ENCODE measurements around the gene FOLR2.

The FOLR2 gene

GRCh38 chr11:72208281-72208680 is 8.3 kb upstream of the FOLR2 start:
- no peaks in the 10 kb centered on the region for H3K36me3 ChIP-seq (ENCODE audit: insufficient read depth, low read length)
- peaks cover 19% of the 10 kb centered on the region for H3K27me3 ChIP-seq (ENCODE audit: insufficient read depth, low read length)
- no peak overlapping the region for H3K4me3 ChIP-seq (ENCODE audit: low read depth, low read length)
- H3K4me1 ChIP-seq (ENCODE audit: control insufficient read depth, insufficient read depth, low read length, unreplicated experiment): peaks cover 10% of the 10 kb centered on the region
- no peak overlapping the region for H3K27ac ChIP-seq (ENCODE audit: low read depth, low read length)
- no peaks in the 10 kb centered on the region for H3K79me2 ChIP-seq (ENCODE audit: control insufficient read depth, insufficient read depth, low read length, unreplicated experiment)
- H2AFZ ChIP-seq (ENCODE audit: low read length, unreplicated experiment): no peak overlapping the region

- Histone ChIP-seq H3K27me3 (ENCODE audit: insufficient read depth, low read length) (peaks cover 23% of the 10 kb centered on the region), H3K79me2 (ENCODE audit: control insufficient read depth, insufficient read depth, low read length, unreplicated experiment) (no peaks in the 10 kb centered on the region), H3K36me3 (ENCODE audit: insufficient read depth, low read length) (no peaks in the 10 kb centered on the region), H3K27ac (ENCODE audit: low read depth, low read length) (no peak overlapping the region), H3K4me1 (ENCODE audit: control insufficient read depth, insufficient read depth, low read length, unreplicated experiment) (peaks cover 10% of the 10 kb centered on the region), H3K4me3 (ENCODE audit: low read depth, low read length) (no peak overlapping the region), H2AFZ (ENCODE audit: low read length, unreplicated experiment) (no peak overlapping the region)
Measured at GRCh38 chr11:72209101-72209500, 7.5 kb upstream of the FOLR2 start.

GRCh38 chr11:72217841-72218240 is 1.2 kb downstream of the FOLR2 start:
- Histone ChIP-seq H3K36me3 (ENCODE audit: insufficient read depth, low read length) (no peaks in the 10 kb centered on the region), H3K27me3 (ENCODE audit: insufficient read depth, low read length) (peaks cover 42% of the 10 kb centered on the region), H3K27ac (ENCODE audit: low read depth, low read length) (no peak overlapping the region), H3K4me3 (ENCODE audit: low read depth, low read length) (no peak overlapping the region), H3K4me1 (ENCODE audit: control insufficient read depth, insufficient read depth, low read length, unreplicated experiment) (no peaks in the 10 kb centered on the region), H3K79me2 (ENCODE audit: control insufficient read depth, insufficient read depth, low read length, unreplicated experiment) (no peaks in the 10 kb centered on the region), H2AFZ (ENCODE audit: low read length, unreplicated experiment) (no peak overlapping the region)

- no peak overlapping the region for H3K4me3 ChIP-seq (ENCODE audit: low read depth, low read length)
- no peaks in the 10 kb centered on the region for H3K36me3 ChIP-seq (ENCODE audit: insufficient read depth, low read length)
- no peaks in the 10 kb centered on the region for H3K79me2 ChIP-seq (ENCODE audit: control insufficient read depth, insufficient read depth, low read length, unreplicated experiment)
- peaks cover 37% of the 10 kb centered on the region for H3K27me3 ChIP-seq (ENCODE audit: insufficient read depth, low read length)
- H2AFZ ChIP-seq (ENCODE audit: low read length, unreplicated experiment): no peak overlapping the region
- no peaks in the 10 kb centered on the region for H3K4me1 ChIP-seq (ENCODE audit: control insufficient read depth, insufficient read depth, low read length, unreplicated experiment)
- no peak overlapping the region for H3K27ac ChIP-seq (ENCODE audit: low read depth, low read length)
Measured at GRCh38 chr11:72218251-72218745, 1.7 kb downstream of the FOLR2 start.

GRCh38 chr11:72220696-72221363 is 4.2 kb downstream of the FOLR2 start:
- Histone ChIP-seq H3K27me3 (ENCODE audit: insufficient read depth, low read length) (peaks cover 20% of the 10 kb centered on the region; the same call in 1 of the 2 replicates), H2AFZ (ENCODE audit: low read length, unreplicated experiment) (no peak overlapping the region), H3K27ac (ENCODE audit: low read depth, low read length) (no peak overlapping the region), H3K79me2 (ENCODE audit: control insufficient read depth, insufficient read depth, low read length, unreplicated experiment) (peaks cover 18% of the 10 kb centered on the region), H3K4me1 (ENCODE audit: control insufficient read depth, insufficient read depth, low read length, unreplicated experiment) (peaks cover 3% of the 10 kb centered on the region), H3K4me3 (ENCODE audit: low read depth, low read length) (no peak overlapping the region), H3K36me3 (ENCODE audit: insufficient read depth, low read length) (no peaks in the 10 kb centered on the region)

- no peak overlapping the region for H3K4me3 ChIP-seq (ENCODE audit: low read depth, low read length)
- peaks cover 4% of the 10 kb centered on the region for H3K4me1 ChIP-seq (ENCODE audit: control insufficient read depth, insufficient read depth, low read length, unreplicated experiment)
- peaks cover 17% of the 10 kb centered on the region; the same call in 1 of the 2 replicates for H3K27me3 ChIP-seq (ENCODE audit: insufficient read depth, low read length)
- no peaks in the 10 kb centered on the region for H3K36me3 ChIP-seq (ENCODE audit: insufficient read depth, low read length)
- peaks cover 22% of the 10 kb centered on the region for H3K79me2 ChIP-seq (ENCODE audit: control insufficient read depth, insufficient read depth, low read length, unreplicated experiment)
- H3K27ac ChIP-seq (ENCODE audit: low read depth, low read length): no peak overlapping the region
- H2AFZ ChIP-seq (ENCODE audit: low read length, unreplicated experiment): peak overlapping the region; percentile 48
Measured at GRCh38 chr11:72221386-72222075, 4.9 kb downstream of the FOLR2 start.

GRCh38 chr11:72222106-72222891 is 5.7 kb downstream of the FOLR2 start:
- Histone ChIP-seq H3K27me3 (ENCODE audit: insufficient read depth, low read length) (peaks cover 14% of the 10 kb centered on the region; the same call in 1 of the 2 replicates), H3K4me3 (ENCODE audit: low read depth, low read length) (peak overlapping the region; percentile 82), H3K79me2 (ENCODE audit: control insufficient read depth, insufficient read depth, low read length, unreplicated experiment) (peaks cover 29% of the 10 kb centered on the region), H3K4me1 (ENCODE audit: control insufficient read depth, insufficient read depth, low read length, unreplicated experiment) (peaks cover 4% of the 10 kb centered on the region), H3K36me3 (ENCODE audit: insufficient read depth, low read length) (no peaks in the 10 kb centered on the region), H3K27ac (ENCODE audit: low read depth, low read length) (no peak overlapping the region), H2AFZ (ENCODE audit: low read length, unreplicated experiment) (peak overlapping the region; percentile 48)

- peaks cover 4% of the 10 kb centered on the region for H3K4me1 ChIP-seq (ENCODE audit: control insufficient read depth, insufficient read depth, low read length, unreplicated experiment)
- peaks cover 8% of the 10 kb centered on the region; the same call in 1 of the 2 replicates for H3K27me3 ChIP-seq (ENCODE audit: insufficient read depth, low read length)
- peak overlapping the region; percentile 11 for H2AFZ ChIP-seq (ENCODE audit: low read length, unreplicated experiment)
- H3K27ac ChIP-seq (ENCODE audit: low read depth, low read length): peak overlapping the region; percentile 35
- H3K79me2 ChIP-seq (ENCODE audit: control insufficient read depth, insufficient read depth, low read length, unreplicated experiment): peaks cover 34% of the 10 kb centered on the region
- H3K4me3 ChIP-seq (ENCODE audit: low read depth, low read length): peak overlapping the region; percentile 82
- no peaks in the 10 kb centered on the region for H3K36me3 ChIP-seq (ENCODE audit: insufficient read depth, low read length)
Measured at GRCh38 chr11:72222907-72223614, 6.5 kb downstream of the FOLR2 start.

- Histone ChIP-seq H3K4me1 (ENCODE audit: control insufficient read depth, insufficient read depth, low read length, unreplicated experiment) (peaks cover 4% of the 10 kb centered on the region), H3K27me3 (ENCODE audit: insufficient read depth, low read length) (0 out of 2 replicates have a peak, but pooled peaks cover under 1% of the 10 kb centered on the region), H3K4me3 (ENCODE audit: low read depth, low read length) (peak overlapping the region; percentile 82), H3K79me2 (ENCODE audit: control insufficient read depth, insufficient read depth, low read length, unreplicated experiment) (peaks cover 34% of the 10 kb centered on the region), H2AFZ (ENCODE audit: low read length, unreplicated experiment) (peak overlapping the region; percentile 69), H3K27ac (ENCODE audit: low read depth, low read length) (peak overlapping the region; percentile 47), H3K36me3 (ENCODE audit: insufficient read depth, low read length) (no peaks in the 10 kb centered on the region)
Measured at GRCh38 chr11:72223615-72224563, 7.3 kb downstream of the FOLR2 start.

All from ACC112 (cell line).